ENCODE results near the gene MRM2.

The MRM2 gene

DNA sequence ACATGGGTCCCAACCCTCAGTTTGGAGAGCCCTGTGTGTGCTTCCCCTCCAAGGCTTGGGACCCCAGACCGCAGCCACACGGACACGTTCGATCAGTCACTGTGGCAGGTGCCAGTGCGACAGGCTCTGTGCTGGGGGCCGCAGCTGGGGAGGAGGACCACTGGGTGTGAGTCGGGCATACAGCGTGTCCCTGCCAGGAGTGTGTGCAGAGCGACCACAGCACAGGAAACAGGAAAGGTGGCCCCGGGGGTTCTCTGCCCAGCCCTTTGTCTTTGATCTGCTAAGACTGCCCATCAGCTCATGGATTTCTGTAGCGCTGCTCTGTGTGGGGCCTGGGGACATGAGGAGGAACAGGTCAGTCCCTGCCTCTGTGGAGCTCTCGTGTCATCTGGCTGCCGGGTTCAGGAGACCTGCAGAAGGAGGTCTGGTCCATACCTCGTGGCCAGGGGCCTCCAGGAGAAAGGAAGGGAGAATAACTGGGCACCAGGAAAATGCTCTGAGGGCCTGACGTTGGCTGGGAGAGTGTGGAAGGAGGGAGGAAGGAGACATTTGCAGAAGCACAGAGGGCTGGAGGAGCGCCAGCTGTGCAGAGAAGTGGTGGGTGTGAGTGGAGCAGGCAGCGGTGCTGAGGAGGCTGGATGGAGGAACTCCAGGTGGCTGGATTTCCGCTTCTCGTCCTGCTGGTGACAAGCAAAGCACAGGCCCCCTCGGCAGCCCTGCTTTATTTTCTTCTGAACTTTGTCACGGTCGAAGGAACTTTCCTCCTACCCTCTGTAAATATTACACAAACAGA lies 4.1 kb upstream of the MRM2 start:
- TF ChIP-seq POLR2AphosphoS5 (IDR thresholded peaks at IDR 0.05; ENCODE audit: low read depth, low read length) (no peak), TAF1 (IDR thresholded peaks at IDR 0.05; ENCODE audit: borderline replicate concordance, insufficient read depth, low read length) (no peak), SIN3A (IDR thresholded peaks at IDR 0.05; ENCODE audit: borderline replicate concordance, insufficient read depth, low read length) (no peak), REST (IDR thresholded peaks at IDR 0.05; ENCODE audit: insufficient read depth in 1 of 2, low read depth in 2 of 2, low read length in 2 of 2) (no peak), FOXP2 (optimal IDR thresholded peaks at IDR 0.05; ENCODE audit: borderline replicate concordance, extremely low read depth, extremely low read length, insufficient read depth) (no peak)

GRCh38 chr7:2244404-2244995 lies 2.5 kb upstream of the MRM2 start:
- TF ChIP-seq SIN3A (IDR thresholded peaks at IDR 0.05; ENCODE audit: borderline replicate concordance, insufficient read depth, low read length) (no peak), REST (IDR thresholded peaks at IDR 0.05; ENCODE audit: insufficient read depth in 1 of 2, low read depth in 2 of 2, low read length in 2 of 2) (no peak), POLR2AphosphoS5 (IDR thresholded peaks at IDR 0.05; ENCODE audit: low read depth, low read length) (no peak), FOXP2 (optimal IDR thresholded peaks at IDR 0.05; ENCODE audit: borderline replicate concordance, extremely low read depth, extremely low read length, insufficient read depth) (no peak), TAF1 (IDR thresholded peaks at IDR 0.05; ENCODE audit: borderline replicate concordance, insufficient read depth, low read length) (no peak)

- TF ChIP-seq POLR2AphosphoS5 (IDR thresholded peaks at IDR 0.05; ENCODE audit: low read depth, low read length) (no peak), FOXP2 (optimal IDR thresholded peaks at IDR 0.05; ENCODE audit: borderline replicate concordance, extremely low read depth, extremely low read length, insufficient read depth) (no peak), SIN3A (IDR thresholded peaks at IDR 0.05; ENCODE audit: borderline replicate concordance, insufficient read depth, low read length) (no peak), TAF1 (IDR thresholded peaks at IDR 0.05; ENCODE audit: borderline replicate concordance, insufficient read depth, low read length) (no peak), REST (IDR thresholded peaks at IDR 0.05; ENCODE audit: insufficient read depth in 1 of 2, low read depth in 2 of 2, low read length in 2 of 2) (no peak)
These were observed 1.5 kb upstream of the MRM2 start for GRCh38 chr7:2243458-2243857.

- TF ChIP-seq TAF1 (IDR thresholded peaks at IDR 0.05; ENCODE audit: borderline replicate concordance, insufficient read depth, low read length) = no peak
- no peak for TF ChIP-seq POLR2AphosphoS5 (IDR thresholded peaks at IDR 0.05; ENCODE audit: low read depth, low read length)
- 0 out of 2 replicates have a peak, but pooled peaks have one; percentile 7 for TF ChIP-seq SIN3A (IDR thresholded peaks at IDR 0.05; ENCODE audit: borderline replicate concordance, insufficient read depth, low read length)
- no peak for TF ChIP-seq FOXP2 (optimal IDR thresholded peaks at IDR 0.05; ENCODE audit: borderline replicate concordance, extremely low read depth, extremely low read length, insufficient read depth)
These were observed 780 bp upstream of the MRM2 start for GRCh38 chr7:2242541-2243429.

- TF ChIP-seq TAF1 (IDR thresholded peaks at IDR 0.05; ENCODE audit: borderline replicate concordance, insufficient read depth, low read length) = no peak
These were observed 2.8 kb downstream of the MRM2 start for GRCh38 chr7:2239242-2239641.

All from PFSK-1 (cell line).